NCI-H1436 treated with DMSO at 0.1 percent for 48 hours (cell line): ENCODE results near the gene PER1.
"Not testable (repeated sequence)": the region's sequence is repeated elsewhere in the genome, so short reads cannot be mapped to it uniquely, and the experiment has no call there.

Experiments
- DNase-seq: peaks from one replicate; lab custom pipeline; 2025; lab: John Stamatoyannopoulos, UW

Gene PER1

DNA sequence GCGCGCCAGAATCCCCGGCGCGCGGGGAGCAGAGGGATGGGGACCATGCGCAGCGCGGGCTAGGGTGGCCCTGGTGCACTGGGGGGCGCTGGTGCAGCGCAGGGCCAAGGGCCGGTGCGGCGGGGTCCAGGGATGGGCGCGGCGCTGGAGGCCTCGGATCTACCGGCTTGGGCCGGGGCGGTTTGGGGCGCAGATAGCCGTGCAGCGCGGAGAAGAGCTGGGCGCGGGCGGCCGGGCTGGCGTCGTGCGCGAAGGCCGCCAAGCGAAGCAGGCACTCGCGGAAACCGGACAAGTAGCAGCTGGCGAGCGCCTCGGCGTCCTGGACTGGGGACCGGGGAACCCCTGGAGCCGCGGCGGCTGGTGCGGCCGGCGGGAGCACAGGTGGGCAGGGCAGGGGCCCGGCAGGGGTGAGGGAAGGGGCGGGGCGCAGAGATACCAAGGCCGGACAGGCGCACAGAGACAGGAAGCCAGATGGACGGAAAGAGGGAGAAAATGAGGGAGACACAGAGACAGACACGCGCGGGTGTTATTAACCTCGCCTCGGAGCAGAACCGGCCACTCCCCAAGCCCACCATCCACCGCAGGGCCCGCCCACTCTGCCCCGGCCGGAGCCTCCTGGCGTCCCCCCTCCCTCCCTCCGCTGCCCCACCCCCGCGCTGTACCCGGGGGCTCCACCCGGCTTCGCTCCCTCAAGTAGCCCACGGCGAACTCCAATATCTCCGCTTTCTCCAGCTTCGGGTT, 30.4 kb downstream of the PER1 start:
- no peak for DNase-seq

DNA sequence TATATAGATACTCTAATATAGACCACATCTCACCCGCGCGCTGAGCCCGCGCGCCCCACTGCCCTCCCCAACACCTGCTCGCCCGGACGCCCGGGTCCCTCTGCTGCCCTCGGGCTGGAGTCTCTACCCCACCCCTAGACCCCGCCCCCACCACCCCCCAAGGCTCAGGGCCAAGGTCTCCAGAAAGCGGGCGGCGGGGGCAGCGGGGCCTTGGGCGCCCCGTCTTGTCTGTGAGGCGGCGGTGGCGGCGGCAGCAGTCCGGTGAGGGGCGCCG, 30.9 kb downstream of the PER1 start:
- DNase-seq, result no peak

DNA sequence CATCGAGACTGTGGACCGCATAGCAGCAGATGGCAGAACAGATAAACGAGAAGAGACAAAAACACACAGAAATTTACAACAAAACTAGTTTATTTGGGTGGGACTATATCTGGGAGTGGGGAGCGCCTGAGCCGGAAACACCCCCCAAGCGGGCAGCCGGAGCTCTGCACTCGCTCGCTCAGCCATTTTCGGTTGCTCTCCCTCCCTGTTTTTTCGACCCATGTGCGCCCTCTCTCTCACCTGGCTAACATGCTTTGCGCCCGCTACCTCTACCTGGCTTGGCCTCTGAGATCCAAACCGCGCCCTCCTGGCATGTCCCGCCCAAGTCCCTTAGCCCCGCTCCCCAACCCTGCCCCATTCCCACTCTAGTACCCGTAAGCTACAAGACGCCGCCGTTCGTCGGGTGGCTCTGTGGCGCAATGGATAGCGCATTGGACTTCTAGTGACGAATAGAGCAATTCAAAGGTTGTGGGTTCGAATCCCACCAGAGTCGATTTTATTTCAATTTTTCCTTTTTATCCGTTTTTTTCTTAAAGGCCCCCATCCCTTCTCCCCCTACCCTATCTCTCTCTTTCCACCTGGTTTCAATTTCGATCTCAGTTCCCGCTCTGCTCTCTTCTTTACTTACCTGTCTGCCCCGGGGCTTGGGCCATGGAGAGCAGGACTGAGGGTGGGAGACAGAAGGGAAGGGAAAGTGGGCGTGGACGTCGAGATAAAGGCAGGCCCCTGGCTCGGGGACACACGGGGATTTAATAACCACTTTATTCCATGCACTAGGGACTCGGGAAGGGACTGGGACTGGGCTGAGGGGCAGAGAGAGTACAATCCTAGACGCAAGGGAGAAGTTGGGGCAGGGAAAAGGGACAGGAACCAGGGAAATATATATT, 31.4 kb downstream of the PER1 start:
- peak; percentile 40 for DNase-seq

DNA sequence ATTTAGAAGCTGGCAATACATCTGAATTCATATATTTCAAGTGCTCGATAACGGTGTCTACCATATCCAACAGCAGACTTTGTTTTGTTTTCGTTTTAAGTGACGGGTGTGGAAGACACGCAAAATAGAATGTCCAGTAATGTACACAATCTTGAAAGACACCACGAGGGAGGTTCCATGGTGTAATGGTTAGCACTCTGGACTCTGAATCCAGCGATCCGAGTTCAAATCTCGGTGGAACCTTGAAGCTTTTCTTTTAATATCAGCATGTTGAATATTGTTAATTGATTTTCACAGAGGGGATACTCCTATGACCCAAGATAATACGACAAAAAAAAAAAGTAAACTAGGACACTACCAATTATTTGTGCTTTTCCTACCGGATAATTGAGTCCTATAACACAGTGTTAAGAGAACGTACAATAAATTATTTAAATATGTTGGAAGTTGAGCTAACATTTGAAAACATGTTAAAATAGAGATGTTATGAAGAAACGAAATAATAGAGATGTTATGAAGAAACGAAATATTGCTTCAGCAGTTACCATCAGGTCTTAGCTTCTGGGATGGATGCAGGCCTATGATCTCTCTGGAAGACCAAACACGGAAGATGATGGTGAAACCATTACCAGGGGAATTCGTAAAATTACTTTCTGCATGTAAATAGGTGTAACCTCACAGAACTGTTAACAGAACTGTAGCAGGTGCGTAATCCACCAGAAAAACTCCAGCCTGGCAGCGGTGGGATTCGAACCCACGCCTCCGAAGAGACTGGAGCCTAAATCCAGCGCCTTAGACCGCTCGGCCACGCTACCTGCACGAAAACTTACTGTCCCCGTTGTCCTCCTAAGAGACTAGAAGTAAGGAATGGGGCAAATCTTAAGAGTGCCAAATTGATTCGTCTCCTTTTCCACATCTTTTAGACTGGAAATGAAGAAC, 32.4 kb downstream of the PER1 start:
- DNase-seq, result peak; percentile 86

DNA sequence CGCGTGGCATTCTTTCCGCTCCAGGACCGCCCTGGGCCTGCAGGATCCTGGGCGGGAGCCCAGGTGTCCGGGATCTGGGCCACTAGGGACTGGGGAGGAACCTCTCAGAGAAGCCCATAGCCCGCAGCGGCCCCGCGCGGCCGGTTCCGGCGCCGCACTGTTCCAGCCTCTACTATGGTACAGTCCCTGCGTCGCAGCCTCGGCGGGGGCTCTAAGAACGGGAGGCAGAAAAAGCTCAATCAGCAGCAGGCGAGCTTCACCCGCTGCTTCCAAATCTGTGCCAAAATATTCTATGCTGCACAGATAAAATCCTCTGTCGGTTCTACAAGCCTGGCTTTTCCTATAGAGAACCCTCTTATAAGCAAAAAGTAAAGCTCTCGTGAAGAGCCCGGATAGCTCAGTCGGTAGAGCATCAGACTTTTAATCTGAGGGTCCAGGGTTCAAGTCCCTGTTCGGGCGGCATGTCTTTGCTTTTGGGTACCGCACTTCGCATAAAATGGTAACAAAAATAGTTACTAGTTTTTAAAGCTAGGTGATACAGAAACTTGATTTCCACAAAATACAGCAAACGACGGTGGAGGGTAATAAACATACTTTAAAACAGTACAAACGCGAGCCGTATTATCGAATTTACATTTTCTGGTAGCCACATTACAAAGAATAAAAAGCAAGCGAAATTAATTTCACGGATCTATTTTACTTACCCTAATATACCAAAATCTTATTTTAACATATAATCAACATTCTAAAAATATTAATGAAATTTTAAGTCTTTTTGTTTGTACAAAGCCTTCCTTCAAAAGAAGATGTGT, 33.2 kb downstream of the PER1 start:
- peak; percentile 61 for DNase-seq

DNA sequence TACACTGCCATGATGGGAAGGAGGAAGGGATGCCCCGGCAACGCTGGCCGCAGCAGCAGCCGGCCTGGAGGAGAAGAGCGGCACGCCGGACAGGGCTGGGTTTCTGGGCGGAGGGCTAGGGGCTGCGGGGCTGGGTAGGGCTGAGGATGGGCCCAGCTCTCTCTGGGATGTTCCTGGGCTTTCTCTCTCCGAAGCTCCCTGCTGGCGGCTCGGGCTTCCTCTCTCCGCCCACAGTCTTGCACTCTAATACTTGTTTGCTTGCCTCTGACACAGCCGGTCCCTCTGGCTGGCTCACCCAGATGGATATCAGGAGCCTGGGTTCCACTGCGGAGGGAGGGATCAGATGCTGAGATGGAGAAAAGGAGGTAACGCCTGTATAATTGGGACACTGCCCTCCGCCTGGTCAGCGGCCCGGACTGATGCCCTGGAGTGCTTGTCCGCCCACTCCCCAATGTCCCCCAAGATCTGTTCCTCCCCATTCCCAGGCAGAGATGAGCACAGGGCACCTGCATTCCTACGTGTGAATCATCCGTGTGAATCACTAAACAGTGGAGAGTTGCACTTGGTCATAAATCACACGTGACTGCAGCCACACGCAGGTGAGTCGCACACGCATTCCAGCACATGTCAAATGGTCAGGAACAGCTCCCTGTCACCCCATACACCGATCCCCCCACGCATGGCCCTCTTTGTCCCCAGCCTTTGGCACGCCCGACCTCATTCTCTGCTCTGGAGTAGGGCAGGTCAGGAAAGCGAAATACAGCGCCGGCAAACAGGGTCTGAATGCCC, 34.0 kb downstream of the PER1 start, which contains the start of gene ALOXE3:
ALOXE3 (minus strand) TSS at position 535 of the 789 bp plus-strand sequence; CDS start at position 11, 524 bp downstream.
- no peak for DNase-seq

DNA sequence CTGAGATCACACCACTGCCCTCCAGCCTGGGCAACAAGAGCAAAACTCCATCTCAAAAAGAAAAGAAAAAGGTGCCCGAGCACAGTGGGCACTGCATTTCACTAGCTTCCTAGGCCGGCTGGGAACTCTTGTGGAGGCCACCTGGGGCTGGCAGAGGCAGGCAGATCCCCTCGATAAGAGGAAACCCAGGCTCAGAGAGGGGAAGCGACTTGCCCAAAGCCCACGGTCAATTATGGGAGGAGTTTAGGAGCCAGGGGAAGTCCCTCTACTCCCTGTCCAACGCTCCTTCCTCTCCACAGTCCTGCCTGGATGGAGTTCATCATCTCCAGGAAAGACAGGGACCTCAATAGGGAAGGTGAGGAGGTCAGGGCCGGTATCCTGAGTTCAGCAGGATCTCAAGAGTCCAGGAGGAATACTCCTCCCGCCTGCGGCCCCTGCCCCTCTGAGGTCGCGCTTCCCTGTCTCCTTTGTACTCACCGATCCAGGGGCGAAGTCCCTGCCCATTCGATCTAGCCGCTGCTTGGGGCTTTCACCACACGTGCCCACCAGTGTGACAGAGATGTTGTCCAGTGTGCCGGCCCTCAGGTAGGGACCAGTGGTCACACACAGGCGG, 34.7 kb downstream of the PER1 start:
- DNase-seq, result no peak

DNA sequence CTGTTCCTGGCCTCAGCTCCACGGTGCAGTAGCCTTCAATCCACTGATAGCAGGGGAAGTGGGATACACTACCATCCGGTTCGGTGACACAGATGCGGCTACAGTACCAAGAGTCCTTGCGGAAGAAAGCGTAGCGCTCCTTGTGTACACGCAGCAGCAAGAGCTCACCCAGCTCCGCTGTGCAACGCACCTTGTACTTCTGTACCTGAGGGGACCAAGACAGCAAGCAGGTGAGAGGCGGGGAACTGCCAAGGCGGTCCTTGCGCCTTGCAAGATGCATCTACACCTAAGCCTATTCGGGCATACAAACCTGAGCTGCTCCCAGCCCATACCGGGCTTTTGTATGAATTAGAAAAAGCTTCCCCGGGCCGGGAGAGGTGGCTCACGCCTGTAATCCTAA, 35.4 kb downstream of the PER1 start:
- no peak for DNase-seq

DNA sequence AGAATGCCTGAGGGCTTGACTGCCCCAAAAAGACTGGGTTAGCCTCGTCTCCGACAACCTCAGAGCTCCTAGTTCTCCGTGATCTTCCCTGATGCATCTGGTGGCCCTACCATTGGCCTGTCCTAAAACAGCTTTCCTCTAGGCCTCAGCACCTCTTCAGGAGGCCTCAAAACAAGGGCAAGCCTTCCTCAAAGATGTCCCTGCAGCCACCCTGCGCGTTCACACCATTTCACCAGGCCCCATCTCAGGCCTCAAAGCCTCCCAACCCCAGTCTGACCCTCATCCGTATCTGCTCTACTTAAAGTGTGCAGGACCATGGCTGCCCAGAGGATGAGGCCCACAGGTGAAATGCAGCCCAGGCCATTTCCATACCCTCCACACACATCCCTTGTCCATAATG, 41.3 kb downstream of the PER1 start:
- no peak for DNase-seq

DNA sequence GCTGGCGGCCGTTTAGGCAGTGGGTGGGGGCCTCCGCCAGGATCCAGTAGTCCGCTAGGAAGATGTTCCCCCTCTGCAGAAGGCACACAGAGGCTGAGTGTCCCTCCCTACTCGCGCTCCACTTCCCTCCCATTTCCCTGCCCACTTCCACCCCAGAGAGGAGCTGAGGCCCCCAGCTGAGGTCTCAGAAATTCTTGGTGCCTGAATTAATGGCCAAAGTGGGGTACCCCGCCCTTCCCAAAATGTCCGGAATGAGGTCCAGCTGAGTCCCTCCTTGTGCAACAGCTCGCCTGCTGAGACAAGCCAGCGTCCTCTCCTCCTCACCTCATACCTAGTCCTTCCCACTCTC, 41.8 kb downstream of the PER1 start:
- no peak for DNase-seq

DNA sequence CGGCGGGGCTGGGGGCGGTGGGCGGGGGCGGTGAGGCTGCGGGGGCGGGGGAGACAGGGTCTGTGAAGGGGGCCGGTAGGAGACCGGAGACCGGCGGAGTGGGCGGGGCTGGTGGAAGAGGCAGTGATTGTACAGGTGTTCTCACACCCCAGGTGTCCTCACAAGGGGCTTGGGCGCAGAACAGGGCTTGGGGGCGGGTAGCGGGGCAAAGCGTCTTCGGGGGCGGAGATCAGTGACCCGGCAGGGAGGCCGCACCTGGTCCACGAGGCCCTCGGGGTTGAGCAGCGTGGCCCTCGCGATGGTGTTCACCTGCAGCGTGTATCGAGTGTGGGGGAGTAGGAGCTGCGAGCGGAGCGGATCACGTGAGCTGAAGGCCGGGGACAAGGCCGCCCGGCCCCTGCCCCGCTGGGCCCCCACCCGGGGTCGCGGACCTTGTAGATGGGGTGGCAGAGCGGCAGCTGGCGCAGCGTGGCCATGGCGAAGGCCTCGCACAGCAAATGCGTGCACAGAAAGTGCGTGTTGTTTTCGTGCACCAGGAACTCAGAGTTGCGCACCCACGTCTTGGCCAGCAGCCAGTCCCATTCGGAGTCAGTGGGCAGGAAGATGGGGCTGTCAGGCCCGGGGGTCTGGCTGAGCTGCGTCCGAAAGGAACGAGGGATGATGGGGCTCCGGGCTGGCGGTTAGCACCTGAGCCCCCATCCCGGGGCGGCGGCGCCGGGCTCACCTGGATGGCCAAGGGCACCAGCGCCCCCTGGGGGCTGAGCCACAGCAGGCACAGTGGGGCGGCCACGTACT, 42.3 kb downstream of the PER1 start:
- no peak for DNase-seq

DNA sequence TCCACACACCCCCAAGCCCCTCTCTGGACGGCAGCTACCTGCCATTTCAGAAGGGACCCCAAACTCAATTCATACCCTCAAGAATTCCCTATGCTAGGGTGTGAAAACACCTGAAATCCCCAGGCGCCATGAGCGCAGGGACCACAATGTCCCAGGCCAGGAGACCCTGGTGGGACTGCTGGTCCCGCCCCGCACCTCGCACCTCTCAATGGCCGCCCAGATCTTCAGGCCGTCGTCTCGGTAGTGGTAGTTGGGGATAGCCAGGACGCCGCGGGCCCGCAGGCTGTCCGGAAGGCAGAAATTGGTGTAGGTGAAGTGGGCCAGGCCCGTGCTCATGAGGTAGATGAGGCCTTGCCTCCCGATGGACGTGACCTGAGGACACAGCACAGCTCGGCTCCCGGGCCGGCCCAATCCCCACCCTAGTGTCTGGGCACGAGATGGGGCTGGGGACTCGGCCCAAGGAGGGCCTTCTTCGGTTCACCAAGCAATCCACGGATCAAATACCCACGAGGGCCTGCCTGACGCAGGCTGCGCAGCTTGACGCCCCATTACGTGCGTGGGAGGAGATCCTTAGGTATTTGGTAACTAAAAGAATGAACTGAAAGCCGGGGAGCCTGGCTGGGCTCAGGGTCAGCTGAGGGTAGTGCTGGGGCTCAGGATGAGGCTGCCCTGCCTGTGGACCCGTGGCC, 43.1 kb downstream of the PER1 start:
- DNase-seq, result no peak

DNA sequence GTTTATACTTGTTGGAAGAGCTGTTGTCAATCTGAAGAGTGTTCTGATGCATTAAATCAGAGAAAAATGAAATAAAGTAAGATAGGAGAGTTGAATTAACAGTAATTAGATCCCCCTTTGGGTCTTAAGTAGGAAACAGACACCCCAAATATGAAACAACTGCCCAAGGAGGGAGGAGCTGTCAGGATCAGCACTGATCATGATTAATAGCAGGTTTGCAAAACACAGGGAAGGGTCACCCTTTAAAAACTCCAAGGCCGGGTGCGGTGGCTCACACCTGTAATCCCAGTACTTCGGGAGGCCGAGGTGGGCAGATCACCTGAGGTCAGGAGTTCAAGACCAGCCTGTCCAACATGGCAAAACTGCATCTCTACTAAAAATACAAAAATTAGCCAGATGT, 45.2 kb downstream of the PER1 start:
- DNase-seq, result not testable (repeated sequence)

DNA sequence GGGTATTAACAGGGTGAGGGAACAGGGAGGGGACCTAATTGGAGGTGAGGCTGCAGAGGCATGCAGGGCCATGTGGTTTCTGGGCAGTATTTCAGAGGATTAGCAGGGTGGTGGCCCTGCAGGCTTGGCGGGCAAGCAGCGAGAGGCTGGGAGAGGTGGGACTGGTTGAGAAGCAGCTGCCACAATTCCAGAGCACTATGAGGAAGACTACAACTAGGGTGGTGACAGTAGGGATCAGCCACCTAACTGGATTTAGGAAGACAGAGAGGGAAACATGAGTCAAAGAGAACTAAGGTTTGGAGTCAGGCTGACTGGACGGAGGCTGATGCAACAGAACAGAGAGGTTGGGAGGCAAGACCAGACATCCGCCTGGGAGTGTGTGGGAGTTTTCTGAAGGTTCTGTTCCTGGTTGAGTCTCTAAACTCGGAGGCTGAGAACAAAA, 46.2 kb downstream of the PER1 start:
- no peak for DNase-seq

DNA sequence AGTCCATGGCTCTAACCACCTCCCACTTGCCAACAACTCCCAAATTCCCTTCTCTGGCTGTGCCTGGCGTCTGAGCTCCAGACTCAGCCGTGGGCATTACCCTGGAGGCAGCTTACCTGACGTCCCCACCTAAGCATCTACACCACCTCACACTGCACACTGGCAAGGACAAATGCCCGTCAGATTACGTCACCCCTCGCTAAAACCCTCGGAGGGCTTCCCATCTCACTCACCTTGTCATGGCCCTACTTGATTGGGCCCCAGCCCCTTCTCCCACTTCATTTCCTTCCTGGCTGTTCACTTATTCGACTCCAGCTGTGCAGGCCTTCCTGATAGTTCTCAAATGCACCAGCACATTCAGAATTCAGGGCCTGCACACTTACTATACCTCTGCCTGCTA, 47.3 kb downstream of the PER1 start:
- DNase-seq, result no peak

DNA sequence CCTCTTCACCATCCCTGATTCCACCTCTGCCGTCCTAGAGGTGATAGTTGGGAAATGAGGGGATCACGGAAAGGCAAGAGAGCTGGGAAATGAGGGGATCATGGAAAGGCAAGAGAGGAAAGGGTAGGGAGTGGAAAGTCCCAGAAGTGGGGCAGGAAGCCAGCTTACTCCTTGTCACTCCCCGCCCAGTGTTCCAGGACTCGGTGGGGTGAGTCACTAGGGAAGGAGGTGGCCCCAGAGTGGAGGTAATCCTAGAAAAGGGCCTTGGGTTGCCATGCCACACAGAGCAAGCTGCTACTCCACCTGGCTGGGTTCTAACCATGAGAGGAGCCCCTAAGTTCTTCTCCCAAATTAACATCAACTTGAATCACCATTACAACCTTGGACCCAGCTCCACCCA, 48.7 kb downstream of the PER1 start:
- DNase-seq, result no peak

DNA sequence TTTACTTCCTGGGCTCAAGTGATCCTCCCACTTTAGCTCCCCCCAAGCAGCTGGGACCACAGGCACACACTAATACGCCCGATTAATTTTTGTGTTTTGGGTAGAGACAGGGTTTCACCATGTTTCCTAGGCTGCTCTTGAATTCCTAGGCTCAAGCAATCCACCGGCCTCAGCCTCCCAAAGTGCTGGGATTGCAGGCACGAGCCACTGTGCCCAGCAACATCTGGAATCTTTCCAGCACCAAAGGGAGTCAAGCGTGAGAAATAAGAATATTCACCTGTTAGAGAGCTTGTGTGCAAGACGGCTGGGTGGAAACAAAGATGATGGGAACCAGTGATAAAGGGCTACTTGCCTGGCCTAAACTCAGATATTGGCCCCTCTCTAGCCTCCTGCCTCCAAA, 50.5 kb downstream of the PER1 start:
- DNase-seq, result no peak

DNA sequence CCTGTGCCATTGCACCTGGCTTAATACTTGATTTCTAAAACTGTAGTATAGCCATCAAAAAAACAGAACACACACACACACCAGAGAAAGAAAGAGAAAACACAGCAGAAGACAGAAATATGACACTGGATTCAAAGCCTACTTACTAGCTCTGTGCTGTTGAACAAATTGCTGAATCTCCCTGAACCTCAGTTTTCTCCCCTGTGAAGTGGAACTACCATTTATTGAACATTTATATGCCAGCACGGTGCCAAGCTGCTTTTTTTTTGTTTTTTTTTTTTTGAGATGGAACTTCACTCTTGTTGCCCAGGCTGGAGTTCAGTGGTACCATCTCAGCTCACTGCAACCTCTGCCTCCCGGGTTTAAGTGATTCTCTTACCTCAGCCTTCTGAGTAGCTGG, 51.4 kb downstream of the PER1 start:
- no peak for DNase-seq

DNA sequence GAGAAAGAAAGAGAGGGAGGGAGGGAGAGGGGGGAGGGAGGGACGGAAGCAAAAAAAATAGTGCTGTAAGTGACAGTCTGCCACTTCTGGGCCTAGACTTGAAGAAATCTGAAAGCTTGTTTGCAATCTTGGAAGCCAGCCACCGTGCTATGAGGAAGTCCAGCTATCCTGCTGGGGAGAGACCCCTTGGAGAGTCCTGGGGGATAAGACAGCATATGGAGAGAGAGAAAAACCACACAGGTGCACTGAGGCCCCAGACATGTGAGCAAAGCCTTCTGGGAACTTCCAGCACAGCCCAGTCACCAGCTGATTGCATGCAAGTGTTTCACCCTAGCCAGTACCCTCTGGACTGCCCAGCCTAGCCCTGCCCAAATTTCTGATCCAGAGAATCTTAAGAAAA, 52.1 kb downstream of the PER1 start:
- DNase-seq, result no peak
